H1 (cell line): Measurements from ENCODE around the gene DAZAP1. TPM values are rescaled to one million over a fixed set of nuclear protein-coding genes. Genes with fewer than 3 reads are reported as not detected.

Source experiments
- CTCF ChIA-PET: fragments of 300-600 bp; sonication (Branson Sonifier 250); formaldehyde crosslinking; loops from one replicate; lab custom pipeline; 2021; ENCODE audit not compliant: partially characterized antibody; lab: Charles Lee
- POLR2A ChIA-PET: fragments of 300-600 bp; sonication (Branson Sonifier 250); formaldehyde crosslinking; loops from one replicate; lab custom pipeline; 2021; ENCODE audit warnings: inconsistent platforms; ENCODE audit not compliant: partially characterized antibody; lab: Charles Lee
- DNase-seq, 2 experiments: peaks; one replicate each; pipeline versions ENCODE4 v3.0.0 to v3.0.0-alpha.2; 2010 to 2022; ENCODE audit warnings: low spot score in 2 of 2, low read depth in 1 of 2, mixed read lengths in 1 of 2
- FAIRE-seq: peaks from 2 replicates; lab custom pipeline; 2011; peaks lifted over from hg19 to GRCh38; lab: Jason Lieb, UNC
- H2AFZ ChIP-seq: 2 replicates; pipeline ENCODE4 v1.8.1; 2012; ENCODE audit warnings: low read length, inconsistent platforms
- H2AK5ac ChIP-seq: 2 replicates; pipeline ENCODE4 v1.6.1; 2013; ENCODE audit warnings: low read depth, low read length
- H2BK120ac ChIP-seq: replicated peaks from 2 replicates; pipeline ENCODE3; 2013; ENCODE audit warnings: low read depth, low read length, inconsistent platforms
- H2BK12ac ChIP-seq: 2 replicates; pipeline ENCODE4 v1.6.1; 2013; ENCODE audit warnings: low read depth, low read length
- H2BK15ac ChIP-seq: 2 replicates; pipeline ENCODE4 v1.6.1; 2013; ENCODE audit warnings: low read length
- H2BK20ac ChIP-seq: 2 replicates; pipeline ENCODE4 v1.6.1; 2013; ENCODE audit warnings: low read length
- H2BK5ac ChIP-seq: 2 replicates; pipeline ENCODE4 v1.6.1; 2013; ENCODE audit warnings: low read depth, low read length
- H3K14ac ChIP-seq: 2 replicates; pipeline ENCODE4 v1.6.1; 2013; ENCODE audit warnings: inconsistent platforms; ENCODE audit not compliant: insufficient read length
- H3K18ac ChIP-seq: 2 replicates; pipeline ENCODE4 v1.6.1; 2013; ENCODE audit warnings: low read length; ENCODE audit errors: extremely low read depth
- H3K23ac ChIP-seq: 2 replicates; pipeline ENCODE4 v1.6.1; 2013; ENCODE audit warnings: inconsistent platforms; ENCODE audit not compliant: insufficient read length
- H3K23me2 ChIP-seq: 2 replicates; pipeline ENCODE4 v1.6.1; 2013; ENCODE audit warnings: low read depth, low read length
- H3K27ac ChIP-seq: 2 replicates; pipeline ENCODE4 v1.6.1; 2011; ENCODE audit warnings: low read depth, low read length, inconsistent platforms
- H3K27me3 ChIP-seq, 4 experiments: replicated peaks in 1 of 4; 1 replicate in 1 of 4; 2 replicates in 3 of 4; pipeline versions ENCODE4 v1.6.1 to v1.8.1; 2011 to 2013; ENCODE audit warnings: low read length in 3 of 4, mild to moderate bottlenecking in 3 of 4, inconsistent platforms in 2 of 4, mixed read lengths in 2 of 4, moderate library complexity in 1 of 4; ENCODE audit not compliant: control insufficient read depth in 3 of 4, insufficient read depth in 3 of 4; ENCODE audit errors: extremely low read depth in 1 of 4
- H3K36me3 ChIP-seq, 4 experiments: 2 replicates each; pipeline versions ENCODE4 v1.6.1 to v1.8.1; 2011 to 2013; ENCODE audit warnings: mild to moderate bottlenecking in 4 of 4, low read length in 3 of 4, moderate library complexity in 2 of 4, control low read depth in 1 of 4, inconsistent platforms in 1 of 4; ENCODE audit not compliant: insufficient read depth in 4 of 4, control insufficient read depth in 2 of 4
- H3K4ac ChIP-seq: replicated peaks from 2 replicates; pipeline ENCODE3; 2013; ENCODE audit warnings: low read length, low read depth, mixed read lengths, inconsistent platforms; ENCODE audit not compliant: insufficient read length
- H3K4me1 ChIP-seq, 4 experiments: replicated peaks in 1 of 4; 1 replicate in 1 of 4; 2 replicates in 3 of 4; pipeline versions ENCODE4 v1.6.1 to v1.8.1; 2011 to 2013; ENCODE audit warnings: low read length in 3 of 4, inconsistent platforms in 2 of 4, mixed read lengths in 1 of 4; ENCODE audit not compliant: insufficient read depth in 4 of 4, control insufficient read depth in 3 of 4
- H3K4me2 ChIP-seq, 2 experiments: 2 replicates each; pipeline versions ENCODE4 v1.6.1 to v1.8.1; 2011 to 2013; ENCODE audit warnings: low read depth in 2 of 2, low read length in 2 of 2, control low read depth in 1 of 2, inconsistent platforms in 1 of 2, mild to moderate bottlenecking in 1 of 2; ENCODE audit not compliant: insufficient read depth in 1 of 2
- H3K4me3 ChIP-seq, 4 experiments: fragments of 200-600, 300-600 bp in 1 of 4; sonication (generic), shearing (Covaris generic), sonication (Bioruptor Twin) in 1 of 4; 2 replicates each; pipeline versions ENCODE4 v1.5.1 to v1.8.1; 2011 to 2016; ENCODE audit warnings: low read length in 4 of 4, low read depth in 3 of 4, control low read depth in 2 of 4, inconsistent platforms in 2 of 4, mild to moderate bottlenecking in 2 of 4, mixed read lengths in 1 of 4, moderate library complexity in 1 of 4; ENCODE audit not compliant: insufficient read depth in 2 of 4; ENCODE audit errors: extremely low read depth in 1 of 4
- H3K56ac ChIP-seq: replicated peaks from 2 replicates; pipeline ENCODE3; 2013; ENCODE audit warnings: low read depth, mild to moderate bottlenecking, mixed read lengths, low read length, inconsistent platforms; ENCODE audit not compliant: insufficient read length
- H3K79me1 ChIP-seq: 2 replicates; pipeline ENCODE4 v1.6.1; 2013; ENCODE audit warnings: low read depth, low read length, control low read depth
- H3K79me2 ChIP-seq, 2 experiments: 2 replicates each; pipeline versions ENCODE4 v1.6.1 to v1.8.1; 2012 to 2013; ENCODE audit warnings: low read length in 2 of 2, mild to moderate bottlenecking in 2 of 2, inconsistent platforms in 1 of 2; ENCODE audit not compliant: insufficient read depth in 2 of 2, control insufficient read depth in 1 of 2
- H3K9ac ChIP-seq, 4 experiments: replicated peaks in 1 of 4; 1 replicate in 1 of 4; 2 replicates in 3 of 4; pipeline versions ENCODE4 v1.6.1 to v1.8.1; 2011 to 2013; ENCODE audit warnings: low read depth in 3 of 4, low read length in 3 of 4, control low read depth in 2 of 4, mild to moderate bottlenecking in 2 of 4, moderate library complexity in 2 of 4, inconsistent platforms in 1 of 4; ENCODE audit errors: extremely low read depth in 1 of 4
- H3K9me3 ChIP-seq, 2 experiments: 2 replicates each; pipeline versions ENCODE4 v1.6.1 to v1.8.1; 2012 to 2013; ENCODE audit warnings: mild to moderate bottlenecking in 2 of 2, moderate library complexity in 2 of 2, control low read depth in 1 of 2, inconsistent platforms in 1 of 2, low read depth in 1 of 2, low read length in 1 of 2, mixed read lengths in 1 of 2; ENCODE audit not compliant: insufficient read depth in 2 of 2
- H4K20me1 ChIP-seq, 2 experiments: replicated peaks in 1 of 2; 2 replicates each; pipeline versions ENCODE3 to v1.8.1; 2011 to 2013; ENCODE audit warnings: inconsistent platforms in 2 of 2, low read length in 2 of 2, mild to moderate bottlenecking in 1 of 2; ENCODE audit not compliant: insufficient read depth in 2 of 2, control insufficient read depth in 1 of 2
- H4K5ac ChIP-seq: 2 replicates; pipeline ENCODE4 v1.6.1; 2013; ENCODE audit warnings: low read length, low read depth, mixed read lengths, inconsistent platforms; ENCODE audit not compliant: insufficient read length
- H4K8ac ChIP-seq: 2 replicates; pipeline ENCODE4 v1.8.0; 2013; ENCODE audit warnings: mild to moderate bottlenecking, moderate library complexity, low read length, inconsistent platforms; ENCODE audit not compliant: insufficient read depth; ENCODE audit errors: extremely low read depth
- H4K91ac ChIP-seq: replicated peaks from 2 replicates; pipeline ENCODE3; 2013; ENCODE audit warnings: low read length, mixed read lengths, inconsistent platforms; ENCODE audit not compliant: insufficient read length
- BRCA1 ChIP-seq: IDR thresholded peaks from 2 replicates; pipeline ENCODE4 v1.6.1; 2012; ENCODE audit warnings: low read depth, low read length, improper control_type of control experiment
- CHD2 ChIP-seq: IDR thresholded peaks from 2 replicates; pipeline ENCODE4 v1.6.1; 2012; ENCODE audit warnings: low read length, improper control_type of control experiment
- HDAC6 ChIP-seq: IDR thresholded peaks from one replicate; pipeline ENCODE4 v1.7.1; 2012; ENCODE audit warnings: low read depth, mild to moderate bottlenecking, inconsistent platforms, low read length, moderate library complexity
- KDM5A ChIP-seq: fragments of 200-600 bp; IDR thresholded peaks from 2 replicates; pipeline ENCODE4 v1.7.1; 2012; ENCODE audit warnings: mild to moderate bottlenecking, low read length, inconsistent platforms, mixed read lengths
- MAFK ChIP-seq: IDR thresholded peaks from 2 replicates; pipeline ENCODE4 v1.6.1; 2012; ENCODE audit warnings: low read depth, mild to moderate bottlenecking, improper control_type of control experiment, low read length
- NANOG ChIP-seq: IDR thresholded peaks from 2 replicates; pipeline ENCODE4 v1.6.1; 2011; ENCODE audit warnings: low read length, low read depth, mild to moderate bottlenecking, inconsistent platforms; ENCODE audit not compliant: insufficient read depth, poor library complexity, severe bottlenecking
- PHF8 ChIP-seq: fragments of 200-600 bp; sonication (generic); conservative IDR thresholded peaks from 2 replicates; pipeline ENCODE4 v1.7.1; 2012; ENCODE audit warnings: low read depth, mild to moderate bottlenecking, inconsistent platforms, low read length, moderate library complexity
- POLR2A ChIP-seq, 2 experiments: IDR thresholded peaks; 1 replicate in 1 of 2; 2 replicates in 1 of 2; pipeline ENCODE4 v1.6.1; 2011; ENCODE audit warnings: low read depth in 2 of 2, low read length in 2 of 2, mild to moderate bottlenecking in 2 of 2; ENCODE audit errors: control extremely low read depth in 1 of 2
- SIX5 ChIP-seq: IDR thresholded peaks from 2 replicates; pipeline ENCODE4 v1.6.1; 2011; ENCODE audit warnings: mild to moderate bottlenecking, low read depth, low read length
- SP2 ChIP-seq: IDR thresholded peaks from 2 replicates; pipeline ENCODE4 v1.6.1; 2012; ENCODE audit warnings: mild to moderate bottlenecking, low read length, inconsistent platforms
- TCF12 ChIP-seq: IDR thresholded peaks from 2 replicates; pipeline ENCODE4 v1.6.1; 2011; ENCODE audit warnings: low read depth, mild to moderate bottlenecking, low read length
- WGBS, 2 experiments: shearing (Covaris generic) in 1 of 2; methylation state at CpG; one replicate each; pipeline versions ENCODE4 v1.1.6 to v1.1.7; 2013 to 2015; ENCODE audit warnings: low lambda C conversion rate in 2 of 2, mixed read lengths in 2 of 2, inconsistent platforms in 1 of 2, low coverage in 1 of 2, missing lambda C conversion rate in 1 of 2; ENCODE audit not compliant: insufficient replicate concordance in 2 of 2, insufficient coverage in 1 of 2, insufficient read length in 1 of 2; ENCODE audit errors: extremely low coverage in 1 of 2, missing lambda C conversion rate in 1 of 2; 5-methylcytosine and 5-hydroxymethylcytosine counted together
- polyA plus RNA-seq, 7 experiments: library from polyadenylated mRNA; depleted of rRNA in 3 of 7; stranded (reverse) in 5 of 7; unstranded in 2 of 7; fragments of >200 nt in 5 of 7; fragments of 200-250 nt in 2 of 7; gene quantifications; 1 replicate in 5 of 7; 2 replicates in 1 of 7; 4 replicates in 1 of 7; pipeline versions ENCODE4 v1.2.1 to v1.2.3, GENCODE V29; 2011 to 2013; ENCODE audit warnings: missing spikeins in 2 of 7, mixed read lengths in 2 of 7
- total RNA-seq: library from RNA; stranded (reverse); fragmentation: NEBNext Ultra II Directional; extraction: Animal tissue kit (Norgen Biotek cat#: 25700); gene quantifications from 2 replicates; pipeline ENCODE4 v1.2.1, GENCODE V29; 2021

The DAZAP1 gene
- total and polyA plus RNA-seq, 2 of the 8 experiments (the other 6 are each of a cell fraction or from before 2014, with no cell fraction given) = 79.6 to 341 TPM

DNA sequence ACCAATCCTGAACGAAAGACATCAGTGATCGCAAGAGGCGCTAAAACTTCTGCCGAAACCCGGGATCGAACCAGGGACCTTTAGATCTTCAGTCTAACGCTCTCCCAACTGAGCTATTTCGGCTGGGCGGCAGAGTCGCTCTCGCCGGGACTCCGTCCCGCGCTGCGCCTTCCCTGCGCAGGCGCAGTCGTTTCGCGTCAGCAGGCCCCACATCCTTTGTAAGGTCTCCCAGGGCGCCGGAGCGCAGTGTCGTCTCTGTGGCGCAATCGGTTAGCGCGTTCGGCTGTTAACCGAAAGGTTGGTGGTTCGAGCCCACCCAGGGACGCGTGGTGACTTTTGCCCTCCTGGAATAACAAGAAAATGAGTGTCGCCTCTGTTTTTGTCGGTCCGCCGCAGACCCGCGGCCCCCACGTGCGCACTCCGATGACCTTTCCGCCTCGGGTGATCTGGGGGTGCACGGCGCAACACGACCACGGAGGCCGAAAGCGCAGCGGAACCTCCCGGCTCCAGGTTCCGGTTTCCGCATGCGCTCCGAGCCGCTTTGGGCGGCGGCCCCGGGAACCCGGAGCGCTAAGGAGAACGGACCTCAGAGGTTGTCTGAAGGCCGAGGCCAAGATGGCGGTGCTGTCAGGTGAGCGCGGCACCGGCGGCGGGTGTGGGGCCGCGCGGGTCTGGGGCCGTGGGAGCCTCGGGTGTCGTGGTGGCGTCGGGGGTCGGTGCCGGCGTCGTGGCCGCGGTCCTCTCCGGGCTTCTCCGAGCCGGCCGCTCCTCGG lies 23.9 kb upstream of the DAZAP1 start, which contains the start of gene NDUFS7:
Gene NDUFS7, plus strand, starts transcription at position 596 of the 773 bp plus-strand sequence. Its CDS starts 20 bp downstream, at position 616.
- DNase-seq (peak; percentile 79 to 99), FAIRE-seq (peak; percentile 88)
- Histone ChIP-seq H3K23me2 (peaks cover 6% of the 10 kb centered on the region; the same call in 1 of the 2 replicates), H3K79me2 (0 out of 4 replicates have a peak, but pooled peaks cover 0 to 4% of the 10 kb centered on the region in 2 experiments), H4K20me1 (peaks cover 2 to 13% of the 10 kb centered on the region in 2 experiments), H3K4me3 (peak within 1 kb of the TSS; percentile 67 to 91 (median 88)), H2BK20ac (no peak within 1 kb of the TSS), H4K5ac (peak within 1 kb of the TSS; percentile 82), H2BK5ac (0 out of 2 replicates have a peak within 1 kb of the TSS, but pooled peaks have one; percentile 78), H2BK15ac (no peak within 1 kb of the TSS), H4K8ac (peak within 1 kb of the TSS; percentile 95), H3K9ac (peak within 1 kb of the TSS; percentile 63 to 88 (median 81)), H3K23ac (no peak within 1 kb of the TSS), H3K79me1 (0 out of 2 replicates have a peak, but pooled peaks cover 4% of the 10 kb centered on the region), H3K36me3 (no peaks in the 10 kb centered on the region; a peak in 1 of 8 replicates), H3K18ac (no peak within 1 kb of the TSS; the same call in none of the 2 replicates), H3K14ac (no peak within 1 kb of the TSS), H3K27ac (peak within 1 kb of the TSS; percentile 61; the same call in 1 of the 2 replicates), H3K4me2 (peak within 1 kb of the TSS; percentile 81 to 93), H3K4me1 (peaks cover 0 to 7% (median 3%) of the 10 kb centered on the region in 4 experiments; a peak in 3 of 7 replicates), H2BK120ac (no peak within 1 kb of the TSS), H2BK12ac (no peak within 1 kb of the TSS), H4K91ac (no peak within 1 kb of the TSS), H3K27me3 (no peaks in the 10 kb centered on the region), H2AFZ (no peak within 1 kb of the TSS), H3K56ac (peak within 1 kb of the TSS; percentile 79), H2AK5ac (no peak within 1 kb of the TSS), H3K9me3 (no peaks in the 10 kb centered on the region), H3K4ac (peak within 1 kb of the TSS; percentile 32)
- ChIA-PET CTCF (interaction anchor here (0.8 to 1.6 kb wide), 6 partner anchors 11 to 106 kb away, joined by 3 to 7 read pairs (median 4); no protein-coding TSS in a partner anchor), POLR2A (interaction anchor here (0.9 to 2.7 kb wide), 12 partner anchors 10 to 117 kb away, joined by 3 to 10 read pairs (median 4); partner anchors contain the start of genes CIRBP and FAM174C)
- WGBS, 2 experiments = 2% methylated on average over 69 of the region's 90 CpGs; no CpG with 5 or more reads in 1 of the 2 experiments
- peak; percentile 41; the same call in 1 of the 2 replicates for TF ChIP-seq CHD2
- no peak for TF ChIP-seq SP2
- peak; percentile 22; the same call in 1 of the 2 replicates for TF ChIP-seq MAFK
- TF ChIP-seq TCF12 = peak; percentile 84
- TF ChIP-seq POLR2A (IDR thresholded peaks at IDR 0.05; ENCODE audit: control extremely low read depth in 1 of 2, low read depth in 2 of 2, low read length in 2 of 2) = peak in 1 of 2 experiments; percentile 63; a peak in 2 of 3 replicates
- TF ChIP-seq KDM5A = peak; percentile 98
- peak; percentile 71 for TF ChIP-seq PHF8
- TF ChIP-seq HDAC6 = no peak
- peak; percentile 45; the same call in 1 of the 2 replicates for TF ChIP-seq BRCA1
- TF ChIP-seq NANOG = no peak
- peak; percentile 49; the same call in 1 of the 2 replicates for TF ChIP-seq SIX5
